Neural progenitor cell (in vitro differentiated cells): ENCODE measurements around the gene NRCAM. TPM values are rescaled to one million over a fixed set of nuclear protein-coding genes. Genes with fewer than 3 reads are reported as not detected.

ENCODE experiments used
- DNase-seq: peaks from one replicate; pipeline ENCODE4 v3.0.0-alpha.2; 2016; ENCODE audit warnings: low spot score
- H2AFZ ChIP-seq: fragments of 200-600 bp; sonication (generic); replicated peaks from 2 replicates; pipeline ENCODE4 v1.6.1; 2016; ENCODE audit warnings: antibody characterized with exemption
- H3F3A ChIP-seq: fragments of 200-600 bp; sonication (generic); 2 replicates; pipeline ENCODE4 v1.6.1; 2016; ENCODE audit warnings: antibody characterized with exemption, low read depth
- H3K27ac ChIP-seq: fragments of 200-600 bp; sonication (generic); 2 replicates; pipeline ENCODE4 v1.5.1; 2016; ENCODE audit warnings: mild to moderate bottlenecking
- H3K27me3 ChIP-seq: fragments of 200-600 bp; sonication (generic); 2 replicates; pipeline ENCODE4 v1.6.1; 2016; ENCODE audit warnings: mild to moderate bottlenecking, moderate library complexity
- H3K36me3 ChIP-seq: fragments of 200-600 bp; sonication (generic); 2 replicates; pipeline ENCODE4 v1.5.1; 2016
- H3K4me1 ChIP-seq: fragments of 200-600 bp; sonication (generic); 2 replicates; pipeline ENCODE4 v1.6.1; 2016; ENCODE audit warnings: mixed run types
- H3K4me2 ChIP-seq: fragments of 200-600 bp; sonication (generic); 2 replicates; pipeline ENCODE4 v1.6.1; 2016
- H3K4me3 ChIP-seq: fragments of 200-600 bp; sonication (generic); 2 replicates; pipeline ENCODE4 v1.5.1; 2016
- H3K79me2 ChIP-seq: fragments of 200-600 bp; sonication (generic); 2 replicates; pipeline ENCODE4 v1.6.1; 2016; ENCODE audit warnings: low read depth
- H3K9ac ChIP-seq: fragments of 200-600 bp; sonication (generic); 2 replicates; pipeline ENCODE4 v1.6.1; 2016
- H3K9me3 ChIP-seq: fragments of 200-600 bp; sonication (generic); 2 replicates; pipeline ENCODE4 v1.5.1; 2016; ENCODE audit warnings: low read depth
- H4K20me1 ChIP-seq: fragments of 200-600 bp; sonication (generic); 2 replicates; pipeline ENCODE4 v1.6.1; 2016; ENCODE audit warnings: low read depth
- H3K27ac Mint-ChIP-seq: 3 replicates; pipeline ENCODE4 v1.8.0; 2021; ENCODE audit warnings: mixed read lengths
- H3K27me3 Mint-ChIP-seq: 2 replicates; pipeline ENCODE4 v1.8.0; 2022; ENCODE audit warnings: low read depth, mild to moderate bottlenecking, inconsistent platforms, moderate library complexity, mixed read lengths; ENCODE audit not compliant: insufficient read depth
- H3K36me3 Mint-ChIP-seq: 3 replicates; pipeline ENCODE4 v1.8.0; 2021; ENCODE audit warnings: mixed read lengths
- H3K4me1 Mint-ChIP-seq: 3 replicates; pipeline ENCODE4 v1.8.0; 2021; ENCODE audit warnings: mixed read lengths
- H3K4me3 Mint-ChIP-seq: 3 replicates; pipeline ENCODE4 v1.8.0; 2021; ENCODE audit warnings: mild to moderate bottlenecking, moderate library complexity, mixed read lengths
- H3K9me3 Mint-ChIP-seq: 3 replicates; pipeline ENCODE4 v1.8.0; 2020; ENCODE audit warnings: mixed read lengths
- CTCF ChIP-seq: fragments of 200-600 bp; sonication (generic); IDR thresholded peaks from 2 replicates; pipeline ENCODE4 v1.5.1; 2017; ENCODE audit warnings: antibody characterized with exemption, mild to moderate bottlenecking
- EZH2 ChIP-seq: fragments of 200-600 bp; sonication (generic); IDR thresholded peaks from 2 replicates; pipeline ENCODE4 v1.6.1; 2017; ENCODE audit warnings: antibody characterized with exemption, mild to moderate bottlenecking, moderate library complexity
- EZH2phosphoT487 ChIP-seq: fragments of 200-600 bp; sonication (generic); IDR thresholded peaks from 2 replicates; pipeline ENCODE4 v1.6.1; 2017; ENCODE audit warnings: antibody characterized with exemption
- total RNA-seq: library from RNA; depleted of rRNA; stranded (reverse); fragments of >200 nt; gene quantifications from 2 replicates; pipeline ENCODE4 v1.2.3, GENCODE V29; 2015; ENCODE audit warnings: low replicate concordance

The NRCAM gene
- total RNA-seq, 1 donor from 2014 or later, result 104 TPM

GRCh38 chr7:108409146-108409545 lies 47.1 kb downstream of the NRCAM start:
- Histone ChIP-seq H3K9me3 (no peaks in the 10 kb centered on the region), H4K20me1 (no peaks in the 10 kb centered on the region), H3K4me1 (peaks cover 16% of the 10 kb centered on the region), H3K36me3 (no peaks in the 10 kb centered on the region), H3K27ac (no peak overlapping the region), H3F3A (peaks cover 11% of the 10 kb centered on the region), H3K27me3 (no peaks in the 10 kb centered on the region), H3K79me2 (no peaks in the 10 kb centered on the region), H2AFZ (no peak overlapping the region), H3K9ac (no peak overlapping the region), H3K4me3 (no peak overlapping the region), H3K4me2 (no peak overlapping the region)
- no peaks in the 10 kb centered on the region for H3K36me3 Mint-ChIP-seq
- peaks cover 8% of the 10 kb centered on the region for H3K4me1 Mint-ChIP-seq
- H3K9me3 Mint-ChIP-seq, result peaks cover 2% of the 10 kb centered on the region
- H3K27me3 Mint-ChIP-seq, result peaks cover 7% of the 10 kb centered on the region
- no peak overlapping the region for H3K4me3 Mint-ChIP-seq
- DNase-seq, result no peak
- H3K27ac Mint-ChIP-seq, result no peak overlapping the region
- no peak for TF ChIP-seq EZH2phosphoT487
- no peak for TF ChIP-seq EZH2
- no peak for TF ChIP-seq CTCF

- H3K27ac Mint-ChIP-seq, result no peak overlapping the region
- H3K9me3 Mint-ChIP-seq, result peaks cover 2% of the 10 kb centered on the region
- H3K79me2 ChIP-seq, result no peaks in the 10 kb centered on the region
- H3K27me3 Mint-ChIP-seq, result peaks cover 7% of the 10 kb centered on the region
- H3K36me3 ChIP-seq, result no peaks in the 10 kb centered on the region
- H3K9ac ChIP-seq, result no peak overlapping the region
- peaks cover 4% of the 10 kb centered on the region for H3F3A ChIP-seq
- peaks cover 9% of the 10 kb centered on the region for H3K4me1 ChIP-seq
- no peak overlapping the region for H3K4me3 ChIP-seq
- H3K4me1 Mint-ChIP-seq, result peaks cover 2% of the 10 kb centered on the region
- no peak overlapping the region for H3K4me3 Mint-ChIP-seq
- TF ChIP-seq EZH2, result no peak
- TF ChIP-seq CTCF, result no peak
- no peak for TF ChIP-seq EZH2phosphoT487
- H3K4me2 ChIP-seq, result peak overlapping the region; percentile 6
- no peaks in the 10 kb centered on the region for H3K27me3 ChIP-seq
- no peaks in the 10 kb centered on the region for H3K9me3 ChIP-seq
- no peaks in the 10 kb centered on the region for H3K36me3 Mint-ChIP-seq
- no peak overlapping the region for H3K27ac ChIP-seq
- peak; percentile 18 for DNase-seq
- no peak overlapping the region for H2AFZ ChIP-seq
- H4K20me1 ChIP-seq, result no peaks in the 10 kb centered on the region
Measured at GRCh38 chr7:108408296-108408991, 47.8 kb downstream of the NRCAM start.

- TF ChIP-seq CTCF (no peak), EZH2phosphoT487 (no peak), EZH2 (no peak)
- Mint-ChIP-seq H3K27ac (no peak overlapping the region), H3K9me3 (no peaks in the 10 kb centered on the region), H3K4me3 (no peak overlapping the region), H3K4me1 (no peaks in the 10 kb centered on the region), H3K36me3 (no peaks in the 10 kb centered on the region), H3K27me3 (peaks cover 5% of the 10 kb centered on the region)
- no peaks in the 10 kb centered on the region for H3K27me3 ChIP-seq
- DNase-seq, result no peak
- no peak overlapping the region for H3K9ac ChIP-seq
- H4K20me1 ChIP-seq, result no peaks in the 10 kb centered on the region
- no peak overlapping the region for H2AFZ ChIP-seq
- no peaks in the 10 kb centered on the region for H3K79me2 ChIP-seq
- H3K9me3 ChIP-seq, result no peaks in the 10 kb centered on the region
- no peak overlapping the region for H3K4me2 ChIP-seq
- H3F3A ChIP-seq, result no peaks in the 10 kb centered on the region
- H3K36me3 ChIP-seq, result no peaks in the 10 kb centered on the region
- peaks cover 9% of the 10 kb centered on the region for H3K4me1 ChIP-seq
- no peak overlapping the region for H3K27ac ChIP-seq
- H3K4me3 ChIP-seq, result no peak overlapping the region
Measured at GRCh38 chr7:108407676-108408075, 48.6 kb downstream of the NRCAM start.
